Kidney capillary endothelial cell (primary cell): ENCODE results near the gene TTC5.
"Not testable (repeated sequence)": the region's sequence is repeated elsewhere in the genome, so short reads cannot be mapped to it uniquely, and the experiment has no call there.

ENCODE experiments used
- DNase-seq: peaks from one replicate; pipeline ENCODE4 v3.0.0-alpha.2; 2018; ENCODE audit warnings: low spot score

The TTC5 gene

DNA sequence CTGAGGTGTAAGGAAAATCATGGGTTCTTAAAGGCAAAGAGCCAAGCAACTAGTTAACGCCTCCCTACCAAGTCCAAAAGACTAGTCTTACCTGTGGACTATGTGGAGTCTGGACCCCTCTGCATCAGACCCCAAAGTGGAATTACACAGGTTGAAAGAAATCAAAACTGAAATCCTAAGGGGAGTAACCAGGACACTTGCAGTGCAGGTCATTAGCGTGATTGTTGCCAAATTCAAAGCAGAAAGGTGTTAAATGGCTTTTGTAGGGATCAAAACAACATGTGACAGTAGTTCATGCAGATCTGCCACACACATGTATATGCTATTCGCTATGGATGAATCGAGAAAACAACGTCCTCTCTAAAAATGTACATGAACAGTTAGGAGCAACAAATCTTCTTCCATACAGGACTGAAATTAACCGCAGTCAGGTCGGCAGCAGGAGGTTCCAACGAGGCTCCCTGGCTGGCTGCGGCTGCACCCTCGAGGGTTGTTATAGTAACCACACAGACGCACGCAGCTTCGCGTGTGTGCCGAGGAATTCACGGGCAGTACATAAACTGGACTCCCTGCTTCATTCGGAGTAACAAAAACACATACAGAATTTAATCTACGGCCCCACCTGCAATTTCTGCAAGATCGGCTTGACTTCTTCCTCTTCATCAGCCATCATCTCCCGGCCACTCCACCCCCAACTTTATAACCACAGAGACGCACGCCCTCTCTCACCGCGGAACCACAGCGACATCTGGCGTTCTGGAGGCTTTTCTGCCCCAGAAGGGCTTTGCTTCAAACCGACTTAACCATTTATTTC is at the start of gene TTC5:
Gene TTC5, minus strand, starts transcription at position 687 of the 814 bp plus-strand sequence. Its CDS starts 14 bp downstream, at position 673.
- DNase-seq, result peak; percentile 85

DNA sequence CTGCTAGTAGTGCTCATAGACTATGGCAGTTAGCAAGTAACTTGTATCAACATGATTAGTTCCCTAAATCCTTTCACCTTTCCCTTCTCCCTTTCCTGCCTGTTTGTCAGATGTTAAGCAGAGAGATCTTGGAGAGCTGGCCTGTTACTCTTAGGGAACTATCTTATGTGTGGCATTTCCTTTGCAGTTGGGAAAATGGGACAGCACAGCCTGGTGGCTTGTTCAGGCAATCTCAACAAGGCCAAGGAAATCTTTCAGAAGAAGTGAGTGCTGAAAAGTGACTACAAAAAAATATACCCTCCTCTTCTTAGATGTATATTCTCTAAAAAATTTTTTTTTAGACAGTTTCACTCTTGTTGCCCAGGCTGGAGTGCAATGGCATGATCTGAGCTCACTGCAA is 45.1 kb upstream of the TTC5 start:
- DNase-seq, result no peak

GRCh38 chr14:20350282-20350681 is 44.5 kb upstream of the TTC5 start:
- DNase-seq, result no peak

DNA sequence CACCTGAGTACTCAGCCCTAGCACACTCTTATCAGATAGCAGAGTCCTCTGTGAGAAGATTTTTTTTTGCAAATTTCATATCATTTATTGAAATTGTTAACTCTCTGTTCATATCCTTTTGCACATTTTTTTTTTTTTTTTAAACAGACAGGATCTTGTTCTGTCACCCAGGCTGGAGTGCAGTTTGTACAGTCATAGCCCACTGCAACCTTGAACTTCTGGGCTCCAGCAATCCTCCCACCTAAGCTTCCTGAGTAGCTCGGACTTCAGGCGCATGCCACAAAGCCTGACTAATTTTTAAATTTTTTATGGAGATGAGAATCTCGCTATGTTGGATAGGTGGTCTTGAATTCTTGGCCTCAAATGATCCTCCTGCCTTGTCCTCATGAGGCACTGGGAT is 42.0 kb upstream of the TTC5 start:
- no peak for DNase-seq

GRCh38 chr14:20346713-20347112 is 41.0 kb upstream of the TTC5 start:
- DNase-seq, result no peak

DNA sequence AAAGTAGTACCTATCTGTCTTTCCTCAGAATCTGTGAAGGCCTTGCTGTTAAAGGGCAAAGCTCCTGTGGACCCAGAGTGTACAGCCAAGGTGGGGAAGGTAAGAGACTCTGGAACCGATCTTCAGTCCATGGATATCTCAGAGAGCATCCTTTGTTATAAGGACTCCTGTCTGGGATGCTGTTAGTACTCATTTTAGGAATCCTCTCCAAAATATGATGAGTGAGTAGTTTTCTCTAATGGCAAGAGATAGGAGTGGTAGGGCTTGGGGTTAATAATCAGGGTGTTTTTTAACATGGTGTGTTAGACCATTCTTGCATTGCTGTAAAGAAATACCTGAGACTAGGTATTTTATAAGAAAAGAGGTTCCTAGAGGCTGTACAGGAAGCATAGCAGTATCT is 39.6 kb upstream of the TTC5 start:
- no peak for DNase-seq

DNA sequence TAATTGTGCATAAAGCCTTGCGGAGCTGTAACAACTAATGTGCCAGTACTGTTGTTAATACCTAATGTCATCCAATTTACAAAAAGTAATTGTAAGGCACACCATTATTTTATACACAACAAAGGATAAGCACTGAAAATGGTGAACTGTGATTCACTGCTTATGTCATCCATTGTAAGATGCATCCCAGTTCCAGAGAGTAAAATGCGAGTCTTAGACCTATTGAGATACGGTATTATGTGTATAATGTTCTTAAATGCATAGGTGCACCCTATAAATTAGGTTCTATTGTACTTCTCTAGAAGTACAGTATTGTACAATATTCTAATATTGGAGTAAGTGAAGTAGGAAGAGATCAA is 38.1 kb upstream of the TTC5 start:
- DNase-seq, result peak; percentile 38

DNA sequence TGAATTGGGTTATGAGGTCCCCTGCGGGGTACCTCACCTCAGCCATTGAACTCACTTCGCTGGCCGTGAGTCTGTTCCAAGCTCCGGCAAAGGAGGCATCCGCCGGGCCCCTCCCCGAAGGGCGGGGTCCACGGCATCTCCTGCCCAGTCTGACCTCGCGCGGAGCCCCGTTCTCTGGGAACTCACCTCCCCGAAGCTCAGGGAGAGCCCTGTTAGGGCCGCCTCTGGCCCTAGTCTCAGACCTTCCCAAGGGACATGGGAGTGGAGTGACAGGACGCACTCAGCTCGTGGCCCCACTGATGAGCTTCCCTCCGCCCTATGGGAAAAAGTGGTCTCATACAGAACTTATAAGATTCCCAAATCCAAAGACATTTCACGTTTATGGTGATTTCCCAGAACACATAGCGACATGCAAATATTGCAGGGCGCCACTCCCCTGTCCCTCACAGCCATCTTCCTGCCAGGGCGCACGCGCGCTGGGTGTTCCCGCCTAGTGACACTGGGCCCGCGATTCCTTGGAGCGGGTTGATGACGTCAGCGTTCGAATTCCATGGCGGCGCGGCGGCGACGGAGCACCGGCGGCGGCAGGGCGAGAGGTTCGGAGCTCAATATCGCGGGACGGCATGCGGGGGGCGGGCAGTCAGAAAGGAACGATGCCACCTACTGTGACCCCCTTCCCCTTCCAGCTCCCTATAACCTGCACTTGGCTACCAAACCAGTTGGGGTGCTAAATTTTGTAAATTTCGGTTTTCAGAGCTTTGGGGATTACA is 37.5 kb upstream of the TTC5 start, which contains the start of gene PARP2:
Gene PARP2, plus strand, starts transcription at position 544 of the 770 bp plus-strand sequence. Its CDS starts 7 bp downstream, at position 551.
- DNase-seq, result peak; percentile 100

DNA sequence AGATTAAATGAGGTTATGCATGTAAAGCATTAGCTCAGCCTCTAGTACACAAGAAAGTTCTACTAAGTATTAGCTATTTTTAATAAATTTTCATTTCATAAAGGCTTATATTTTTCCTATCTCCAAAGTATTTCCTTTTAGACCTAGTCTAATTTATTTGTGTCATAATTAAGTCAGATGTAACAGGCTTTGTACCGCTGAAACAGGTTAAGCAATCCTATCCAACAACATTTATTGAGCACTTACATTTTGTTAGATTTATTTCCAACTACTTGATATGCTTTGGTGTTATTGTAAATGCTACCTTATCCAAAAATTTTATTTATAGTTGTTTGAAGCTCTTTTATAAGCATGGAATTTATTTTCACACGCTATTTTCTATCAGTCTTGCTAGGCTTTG is 35.9 kb upstream of the TTC5 start:
- no peak for DNase-seq

DNA sequence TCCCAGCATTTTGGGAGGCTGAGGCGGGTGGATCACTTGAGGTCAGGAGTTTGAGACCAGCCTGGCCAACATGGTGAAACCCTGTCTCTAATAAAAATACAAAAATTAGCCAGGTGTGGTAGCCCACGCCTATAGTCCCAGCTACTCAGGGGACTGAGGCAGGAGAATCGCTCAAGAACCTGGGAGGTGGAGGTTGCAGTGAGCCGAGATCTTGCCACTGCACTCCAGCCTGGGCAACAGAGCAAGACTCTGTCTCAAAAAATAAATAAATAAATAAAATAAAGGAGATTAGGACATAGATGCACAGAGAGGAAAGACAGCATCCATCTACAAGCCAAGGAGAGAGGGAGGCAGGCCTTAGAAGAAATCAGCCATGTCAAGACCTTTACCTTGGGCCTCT is 35.3 kb upstream of the TTC5 start:
- not testable (repeated sequence) for DNase-seq

DNA sequence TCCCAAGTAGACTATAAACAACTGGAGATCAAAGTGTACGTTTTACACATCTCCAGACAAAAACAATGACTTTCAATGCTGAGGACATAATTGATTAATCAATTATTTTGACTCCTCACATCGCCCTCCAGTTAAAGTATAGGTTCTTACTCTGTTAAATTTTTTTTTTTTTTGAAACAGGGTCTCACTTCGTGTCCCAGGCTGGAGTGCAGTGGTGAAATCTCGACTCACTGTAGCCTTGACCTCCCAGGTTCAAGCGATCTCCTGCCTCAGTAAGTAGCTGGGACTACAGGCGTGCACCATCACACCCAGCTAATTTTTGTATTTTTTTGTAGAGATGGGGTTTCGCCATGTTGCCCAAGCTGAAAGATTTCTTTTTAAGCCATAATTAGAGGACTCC is 28.3 kb upstream of the TTC5 start:
- no peak for DNase-seq

GRCh38 chr14:20333494-20333841 is 27.7 kb upstream of the TTC5 start:
- no peak for DNase-seq

- DNase-seq, result peak; percentile 87
These were observed 27.2 kb upstream of the TTC5 start, which contains the start of gene CCNB1IP1 for GRCh38 chr14:20332788-20333493. CCNB1IP1 (minus strand) TSS chr14:20333279; CDS start chr14:20316523, 16,756 bp downstream.

DNA sequence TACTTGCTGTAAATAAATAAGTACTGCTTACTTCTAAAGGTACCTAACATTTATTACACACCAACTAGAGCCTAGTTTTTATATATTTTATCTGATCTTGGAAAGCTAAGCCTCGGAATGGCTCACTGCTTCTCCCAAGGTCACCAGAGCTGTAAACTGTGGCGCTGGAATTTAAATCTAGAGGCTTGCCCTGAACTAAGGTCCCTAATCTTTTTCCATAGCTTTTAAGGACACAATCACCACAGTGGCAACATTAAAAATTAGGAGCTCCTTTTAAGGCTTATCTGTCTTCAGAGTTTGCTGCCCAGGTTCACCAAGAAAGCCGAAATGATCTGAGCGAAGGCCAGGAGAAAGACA is 26.7 kb upstream of the TTC5 start:
- DNase-seq, result no peak

DNA sequence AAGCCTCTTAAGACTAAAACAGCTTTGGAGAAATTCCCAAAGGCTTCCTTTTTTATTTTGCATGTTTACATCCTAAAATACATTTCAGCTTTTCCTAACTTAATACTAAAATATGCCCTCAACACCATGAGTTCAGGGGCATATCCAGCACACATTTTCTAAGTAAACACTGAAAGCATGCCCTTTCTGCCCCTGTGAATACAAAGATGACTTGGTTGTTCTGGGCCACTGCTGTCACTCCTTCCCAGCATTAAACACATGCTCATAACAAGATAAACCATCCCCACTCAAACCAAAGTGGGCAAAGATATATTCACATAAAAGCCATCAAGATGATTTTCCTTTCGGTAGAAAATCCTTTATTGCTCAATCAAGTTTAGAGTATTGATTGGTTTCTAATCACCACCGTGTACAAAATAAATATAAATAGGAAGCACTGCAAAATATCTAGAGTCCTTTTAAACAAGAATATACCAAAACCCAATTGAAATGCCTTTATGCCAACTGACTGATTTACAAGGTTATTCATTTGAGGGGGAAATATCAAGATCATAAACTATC is 25.4 kb upstream of the TTC5 start:
- DNase-seq, result no peak

DNA sequence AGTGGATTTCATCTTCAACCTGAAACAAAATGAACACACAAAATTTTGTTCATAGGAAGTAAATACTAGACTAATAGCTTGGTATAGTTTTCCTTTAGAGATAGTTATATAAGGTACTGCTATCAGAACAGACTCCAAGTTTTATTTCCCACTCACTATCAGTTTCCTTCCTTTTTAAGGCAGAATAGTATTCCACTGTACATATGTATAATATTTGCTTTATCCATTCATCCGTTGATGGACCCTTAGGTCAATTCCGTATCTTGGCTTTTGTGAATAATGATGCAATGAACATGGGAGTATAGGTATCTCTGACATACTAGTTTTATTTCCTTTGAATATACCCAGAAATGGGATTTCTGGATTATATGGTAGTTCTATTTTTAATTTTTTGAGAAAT is 23.6 kb upstream of the TTC5 start:
- no peak for DNase-seq

- no peak for DNase-seq
These were observed 23.0 kb upstream of the TTC5 start for GRCh38 chr14:20328705-20329104.

DNA sequence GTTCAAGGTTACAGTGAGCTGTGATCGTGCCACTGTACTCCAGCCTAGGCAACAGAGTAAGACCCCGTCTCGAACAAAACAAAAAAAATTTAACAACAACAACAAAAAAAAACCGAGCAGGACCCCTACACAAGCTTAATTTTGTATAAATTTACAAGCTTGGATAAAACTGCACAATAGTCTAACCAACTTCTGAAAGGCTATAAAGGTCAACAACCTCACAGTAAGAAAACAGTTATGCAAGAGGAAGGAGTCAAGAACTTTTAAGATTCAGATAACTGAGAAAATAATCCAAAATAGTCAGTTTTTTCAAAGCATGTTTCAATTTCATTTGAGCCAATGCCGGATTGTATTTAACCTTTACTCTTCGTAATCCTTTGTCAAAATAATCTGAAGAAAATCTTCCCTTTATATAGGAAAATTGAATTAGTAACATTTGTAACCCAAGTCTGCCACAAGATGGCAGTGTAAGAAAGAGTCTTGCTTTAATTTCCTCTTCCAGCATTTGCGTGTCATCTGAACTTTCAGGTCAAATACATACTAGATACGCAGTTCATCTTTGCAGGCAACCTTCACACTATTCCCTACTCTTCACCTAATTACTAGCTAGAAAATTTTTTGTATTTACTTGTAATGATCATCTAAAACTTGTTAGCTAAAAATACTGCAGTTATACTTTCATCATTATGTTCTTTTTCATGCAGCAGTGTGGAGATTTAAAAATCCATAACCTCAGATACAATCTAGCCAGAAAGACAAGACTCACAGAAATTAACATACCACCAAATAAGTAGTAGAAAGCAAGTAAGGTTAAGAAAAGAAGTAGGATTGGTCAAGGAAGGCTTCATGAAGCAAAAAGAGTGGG is 21.5 kb upstream of the TTC5 start:
- DNase-seq, result peak; percentile 79

- no peak for DNase-seq
These were observed 12.0 kb upstream of the TTC5 start for GRCh38 chr14:20317720-20318119.

DNA sequence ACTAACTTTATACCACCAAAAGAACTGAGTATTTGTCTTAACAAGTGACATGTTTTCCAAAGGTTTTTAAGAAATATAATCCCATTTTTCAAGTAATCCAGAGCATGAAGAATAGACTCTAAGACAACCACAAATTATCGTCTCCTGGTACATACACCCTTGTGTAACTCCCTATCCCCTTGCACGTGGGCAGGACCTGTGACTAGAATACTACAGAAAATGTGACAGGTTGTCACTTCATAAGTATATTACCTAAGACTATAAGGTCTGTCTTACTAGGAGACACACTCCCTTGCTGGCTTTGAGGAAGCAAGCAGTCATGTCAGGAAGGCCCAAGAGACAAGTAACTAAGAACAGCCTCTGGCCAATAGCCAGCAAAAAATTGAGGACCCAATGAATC is 8.3 kb upstream of the TTC5 start:
- no peak for DNase-seq

DNA sequence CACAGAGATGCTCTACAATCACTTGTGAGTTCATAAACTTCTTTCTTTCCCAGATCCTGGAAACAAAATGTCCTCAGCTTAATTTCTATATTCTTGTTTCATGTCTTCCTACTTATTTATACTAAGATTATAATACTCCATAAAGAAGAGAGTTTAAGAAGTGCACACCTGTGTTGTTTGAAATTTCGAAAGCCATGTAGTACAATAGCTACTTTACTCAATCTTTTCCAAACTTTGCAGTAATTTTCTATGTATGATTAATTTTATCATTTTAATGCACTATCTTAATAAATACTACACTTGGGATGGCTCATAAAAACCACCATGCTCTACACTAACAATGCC is 300 bp upstream of the TTC5 start:
- no peak for DNase-seq
